Measurements from ENCODE around the gene CCT8.

DNA sequence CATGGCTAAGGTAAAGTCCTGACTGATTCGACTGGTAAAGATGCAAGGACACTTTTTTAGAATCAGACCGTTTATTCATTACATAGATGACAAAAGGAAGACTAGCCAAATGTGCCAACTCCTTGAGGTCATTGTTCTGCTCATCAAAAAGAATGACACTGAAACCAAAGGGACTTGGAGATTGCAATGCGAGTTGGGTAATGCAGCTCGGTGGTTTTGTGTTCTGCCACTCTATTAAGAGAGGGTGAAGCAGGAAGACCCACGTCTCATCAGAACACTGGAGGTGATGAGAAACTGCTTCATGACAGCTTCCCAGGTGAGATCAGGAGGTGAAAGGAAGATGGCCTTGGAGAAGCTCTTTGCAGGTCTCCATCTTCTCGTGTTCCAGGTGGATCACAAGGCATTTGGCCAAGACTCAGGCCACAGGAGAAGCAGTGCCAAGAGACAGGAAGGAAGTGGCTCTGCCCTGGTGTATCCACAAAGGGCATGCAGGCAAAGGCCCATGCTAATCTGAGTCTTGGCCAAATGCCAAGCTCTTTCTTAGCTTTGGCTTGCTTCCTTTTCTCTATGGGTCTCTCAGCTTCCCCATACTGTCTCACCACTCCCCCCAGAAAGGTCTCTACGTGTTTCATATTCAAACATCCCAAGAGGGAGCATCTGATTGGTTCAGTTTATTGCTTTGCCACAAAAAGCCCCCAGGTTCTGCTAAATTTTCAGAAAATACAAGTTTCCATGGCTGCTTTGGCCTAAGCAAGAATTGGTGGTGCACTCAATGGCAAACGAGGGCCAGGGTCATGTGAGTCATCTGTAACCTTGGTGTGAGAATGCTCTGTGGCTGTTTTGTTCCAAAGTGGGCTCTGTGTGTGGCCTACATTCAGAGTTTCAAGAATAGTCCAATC, 5.7 kb upstream of the CCT8 start:
- TF ChIP-seq CTCF (IDR thresholded peaks at IDR 0.05 in 2 of 3, conservative IDR thresholded peaks at IDR 0.05 in 1 of 3; ENCODE audit: control insufficient read depth in 2 of 3, extremely low read depth in 1 of 3, insufficient read depth in 1 of 3, low read depth in 3 of 3, low read length in 3 of 3), result no peak
- TF ChIP-seq BCL11A (IDR thresholded peaks at IDR 0.05; ENCODE audit: low read depth, low read length), result no peak
- TF ChIP-seq CREB1 (IDR thresholded peaks at IDR 0.05; ENCODE audit: low read depth), result no peak
